Measurements from ENCODE around the gene FAM53A. TPM values are rescaled to one million over a fixed set of nuclear protein-coding genes. Genes with fewer than 3 reads are reported as not detected.

FAM53A gene, protein sequence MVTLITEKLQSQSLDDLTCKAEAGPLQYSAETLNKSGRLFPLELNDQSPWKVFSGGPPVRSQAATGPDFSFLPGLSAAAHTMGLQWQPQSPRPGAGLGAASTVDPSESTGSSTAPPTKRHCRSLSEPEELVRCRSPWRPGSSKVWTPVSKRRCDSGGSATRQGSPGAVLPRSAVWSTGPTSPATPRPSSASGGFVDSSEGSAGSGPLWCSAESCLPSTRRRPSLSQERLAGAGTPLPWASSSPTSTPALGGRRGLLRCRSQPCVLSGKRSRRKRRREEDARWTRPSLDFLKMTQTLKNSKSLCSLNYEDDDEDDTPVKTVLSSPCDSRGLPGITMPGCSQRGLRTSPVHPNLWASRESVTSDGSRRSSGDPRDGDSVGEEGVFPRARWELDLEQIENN
- total RNA-seq = 0.49 TPM
- long read RNA-seq, partial matches to known transcripts = 1 of 3 reads
- long read RNA-seq, other reads (novel, unspliced or antisense) = 1 of 3 reads

DNA sequence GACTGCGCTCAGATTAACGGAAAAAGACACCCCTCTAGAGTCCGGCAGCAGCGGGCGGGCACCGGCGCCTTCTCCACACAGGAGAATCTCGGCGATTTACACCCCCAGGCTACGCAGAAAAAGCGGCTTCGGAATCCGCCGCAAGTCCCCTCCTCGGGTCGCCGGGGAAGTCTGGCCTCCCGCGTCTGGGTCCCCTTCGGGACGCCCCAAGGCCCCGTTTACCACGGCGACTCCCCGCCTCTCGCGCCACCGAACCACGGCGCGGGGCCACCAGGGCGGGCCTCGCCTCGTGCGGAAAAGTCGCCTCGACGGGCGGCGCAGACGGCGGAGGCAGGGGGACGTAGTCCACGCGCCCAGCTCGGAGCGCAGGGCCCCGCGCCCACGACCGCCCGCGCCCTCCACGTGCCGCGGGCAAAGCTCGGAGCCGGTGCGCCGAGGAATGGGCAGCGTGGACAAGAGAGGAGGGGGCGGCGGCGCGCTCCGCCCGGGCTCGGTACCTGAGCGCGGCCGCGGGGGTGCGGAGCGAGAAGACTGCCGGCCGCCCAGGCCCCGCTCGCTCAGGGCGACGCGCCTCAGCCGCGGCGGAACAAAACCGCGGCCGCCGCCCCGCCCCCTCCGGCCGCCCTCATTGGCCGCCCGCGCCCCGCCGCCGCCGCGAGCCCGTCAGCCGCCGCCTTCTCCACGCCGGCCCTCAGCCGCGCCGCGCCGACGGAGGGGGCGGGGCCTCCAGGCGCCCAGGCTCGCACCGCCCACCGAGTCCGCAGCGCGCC lies at the start of gene FAM53A:
FAM53A (minus strand) TSS at position 578 of the 770 bp plus-strand sequence. CDS start 15,572 bp downstream, outside the sequence.
- intact Hi-C loops (cut with DNase I) = no loop called here
- DNase-seq (ENCODE audit: missing footprints) (peak; percentile 97), ATAC-seq (peak; percentile 98)

DNA sequence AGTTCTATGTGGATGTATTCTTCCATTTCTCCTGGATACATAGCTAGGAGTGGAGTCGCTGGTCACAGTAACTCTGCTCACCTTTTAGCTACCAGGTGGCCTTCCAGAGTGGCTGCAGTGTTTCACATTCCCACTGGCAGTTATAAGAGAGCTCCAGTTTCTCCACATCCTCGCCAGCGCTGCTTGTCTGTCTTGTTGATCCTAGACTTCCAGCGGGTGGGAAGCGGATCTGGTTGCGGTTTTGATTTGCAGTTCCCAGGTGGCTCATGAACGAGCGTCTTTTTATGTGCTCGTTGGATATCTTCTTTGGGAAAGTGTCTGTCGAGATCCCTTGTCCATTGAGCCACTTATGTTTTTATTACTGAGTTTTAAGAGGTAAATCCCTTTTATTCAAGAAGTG lies 48.8 kb upstream of the FAM53A start:
- ATAC-seq = no peak
- peak; percentile 31 for DNase-seq (ENCODE audit: missing footprints)
- intact Hi-C loops (cut with DNase I) = no loop called here

DNA sequence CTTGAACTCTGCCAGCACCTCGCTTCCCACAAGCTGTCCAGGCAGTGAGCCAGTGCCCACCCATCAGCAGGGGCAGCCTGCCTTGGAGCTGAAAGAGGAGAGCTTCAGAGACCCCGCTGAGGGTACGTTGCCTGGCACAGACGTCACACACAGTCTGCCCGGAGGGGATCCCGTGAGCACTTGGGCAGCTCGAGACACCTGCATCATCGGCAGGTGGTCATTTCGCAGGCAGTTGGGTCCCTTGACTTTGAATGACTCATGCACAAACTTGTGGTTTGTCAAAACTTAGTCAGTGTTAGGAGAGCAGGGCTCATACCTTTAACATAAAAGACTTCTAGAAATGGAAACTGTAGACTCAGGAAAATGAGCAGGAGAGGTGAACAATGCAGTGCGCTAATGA lies 47.1 kb upstream of the FAM53A start:
- intact Hi-C loops (cut with DNase I) = no loop called here
- DNase-seq (ENCODE audit: missing footprints) (peak; percentile 33), ATAC-seq (no peak)

DNA sequence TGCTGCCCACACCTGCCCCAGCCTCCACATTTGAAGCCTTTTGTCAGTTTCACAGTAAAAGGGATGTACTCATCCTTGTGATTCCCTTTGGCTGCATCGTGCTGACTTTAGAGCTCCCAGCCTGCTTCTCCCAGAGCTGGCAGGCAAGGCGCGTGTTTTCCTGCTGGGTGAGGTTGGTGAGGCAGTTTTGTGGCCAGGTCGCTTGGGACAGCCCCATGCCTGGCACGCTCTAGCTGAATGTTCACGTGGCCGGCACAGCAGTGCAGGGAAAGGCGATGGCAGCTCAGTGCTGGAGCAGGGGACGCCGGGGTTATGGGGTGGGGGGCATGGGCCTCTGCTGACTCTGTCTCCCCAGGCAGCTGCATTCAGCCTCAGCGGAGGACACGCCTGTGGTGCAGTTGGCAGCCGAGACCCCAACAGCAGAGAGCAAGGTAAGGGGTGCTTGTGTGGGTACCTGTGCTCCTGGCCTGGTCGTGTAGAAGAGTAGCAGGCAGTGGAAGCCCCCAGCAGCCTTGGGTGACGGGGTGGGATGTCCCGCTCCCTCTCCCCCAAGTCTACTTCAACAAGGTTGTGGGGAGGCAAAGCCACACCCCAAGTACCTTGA lies 46.5 kb upstream of the FAM53A start:
- ATAC-seq (no peak), DNase-seq (ENCODE audit: missing footprints) (peak; percentile 14)
- intact Hi-C loops (cut with DNase I) = no loop called here

DNA sequence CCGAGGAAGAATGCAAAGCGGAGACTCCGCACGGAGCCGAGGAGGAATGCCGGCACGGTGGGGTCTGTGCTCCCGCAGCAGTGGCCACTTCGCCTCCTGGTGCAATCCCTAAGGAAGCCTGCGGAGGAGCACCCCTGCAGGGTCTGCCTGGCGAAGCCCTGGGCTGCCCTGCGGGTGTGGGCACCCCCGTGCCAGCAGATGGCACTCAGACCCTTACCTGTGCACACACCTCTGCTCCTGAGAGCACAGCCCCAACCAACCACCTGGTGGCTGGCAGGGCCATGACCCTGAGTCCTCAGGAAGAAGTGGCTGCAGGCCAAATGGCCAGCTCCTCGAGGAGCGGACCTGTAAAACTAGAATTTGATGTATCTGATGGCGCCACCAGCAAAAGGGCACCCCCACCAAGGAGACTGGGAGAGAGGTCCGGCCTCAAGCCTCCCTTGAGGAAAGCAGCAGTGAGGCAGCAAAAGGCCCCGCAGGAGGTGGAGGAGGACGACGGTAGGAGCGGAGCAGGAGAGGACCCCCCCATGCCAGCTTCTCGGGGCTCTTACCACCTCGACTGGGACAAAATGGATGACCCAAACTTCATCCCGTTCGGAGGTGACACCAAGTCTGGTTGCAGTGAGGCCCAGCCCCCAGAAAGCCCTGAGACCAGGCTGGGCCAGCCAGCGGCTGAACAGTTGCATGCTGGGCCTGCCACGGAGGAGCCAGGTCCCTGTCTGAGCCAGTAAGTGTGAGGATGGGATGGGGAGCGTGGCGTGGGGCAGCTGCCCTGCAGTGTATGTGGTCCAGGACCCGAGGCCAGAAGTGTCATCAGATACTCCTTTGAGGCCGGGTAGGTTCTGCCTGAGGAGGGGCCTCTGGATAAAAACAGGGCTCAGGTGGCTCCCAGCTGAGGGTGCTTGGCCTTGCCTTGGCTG lies 44.2 kb upstream of the FAM53A start:
- DNase-seq (ENCODE audit: missing footprints) = no peak
- intact Hi-C loops (cut with DNase I) = no loop called here
- ATAC-seq = no peak

DNA sequence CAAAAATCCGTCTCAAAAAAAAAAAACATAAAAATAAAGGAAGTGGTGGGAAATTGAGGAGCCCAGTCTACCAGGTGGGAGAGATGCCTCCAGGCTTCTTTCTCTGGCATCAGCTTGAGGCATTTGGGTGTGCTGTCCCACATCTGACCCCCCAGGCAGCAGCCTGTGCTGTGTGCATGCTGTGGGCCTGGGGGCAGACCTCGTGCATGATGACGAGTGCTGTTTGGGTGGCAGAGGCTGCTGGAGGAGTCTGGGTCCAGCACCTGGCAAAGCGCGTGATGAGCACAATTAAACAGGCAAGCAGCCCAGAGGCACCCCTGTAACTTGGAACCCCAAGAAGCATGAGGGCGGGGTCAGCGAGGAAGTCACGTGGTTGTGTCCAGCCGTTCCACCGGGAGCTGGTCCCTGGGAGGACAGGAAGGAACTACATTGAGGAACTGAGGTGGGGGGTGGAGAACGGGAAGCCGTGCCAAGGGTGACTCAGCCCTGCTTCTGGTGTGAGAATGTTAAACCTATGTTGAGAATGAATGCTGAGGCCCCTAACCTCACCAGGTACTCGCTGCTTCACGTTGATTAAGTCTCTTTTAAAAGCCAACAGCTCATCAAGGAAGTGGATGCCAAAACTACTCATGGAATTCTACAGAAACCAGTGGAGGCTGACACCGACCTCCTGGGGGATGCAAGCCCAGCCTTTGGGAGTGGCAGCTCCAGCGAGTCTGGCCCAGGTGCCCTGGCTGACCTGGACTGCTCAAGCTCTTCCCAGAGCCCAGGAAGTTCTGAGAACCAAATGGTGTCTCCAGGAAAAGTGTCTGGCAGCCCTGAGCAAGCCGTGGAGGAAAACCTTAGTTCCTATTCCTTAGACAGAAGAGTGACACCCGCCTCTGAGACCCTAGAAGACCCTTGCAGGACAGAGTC lies 43.3 kb upstream of the FAM53A start:
- intact Hi-C loops (cut with DNase I) = loop anchor here (2.0 kb wide), 1 partner anchor 33 kb away; no protein-coding TSS in a partner anchor
- DNase-seq (ENCODE audit: missing footprints) = peak; percentile 90
- ATAC-seq = peak; percentile 50

DNA sequence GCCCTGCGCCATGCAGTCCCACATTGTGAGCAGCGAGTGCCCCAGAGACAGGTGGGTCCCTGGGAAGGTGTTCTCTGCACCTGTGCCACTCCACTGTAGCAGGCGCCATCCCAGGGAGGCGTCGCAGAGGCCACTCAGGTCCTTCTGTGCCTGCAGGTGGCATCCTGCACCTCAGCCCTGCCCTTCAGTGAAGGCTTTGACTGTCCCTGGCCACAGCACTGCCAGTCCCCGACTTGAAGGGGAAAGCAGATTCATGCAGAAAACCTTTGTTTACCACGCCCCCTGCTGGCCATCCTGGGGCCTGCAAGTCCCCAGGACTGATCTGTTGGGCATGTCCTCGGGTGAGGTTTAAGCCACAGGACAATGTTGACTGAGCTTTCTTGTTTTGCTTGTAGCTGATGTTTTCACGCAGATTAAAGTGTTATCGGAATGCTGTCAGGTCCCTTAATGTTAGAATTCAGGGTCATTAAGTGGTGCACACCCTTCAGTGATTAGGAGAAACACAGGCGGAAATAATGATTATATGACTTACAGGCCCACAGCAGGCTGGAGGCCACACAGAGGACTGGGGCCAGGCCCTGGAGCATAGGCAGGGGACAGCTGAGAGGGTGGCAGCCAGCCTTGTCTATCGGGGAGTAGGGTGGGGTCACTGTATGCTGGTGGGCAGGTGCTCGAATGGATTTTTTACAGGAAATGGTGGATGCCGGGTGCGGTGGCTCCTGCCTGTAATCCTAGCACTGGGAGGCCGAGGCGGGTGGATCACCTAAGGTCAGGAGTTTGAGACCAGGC lies 42.2 kb upstream of the FAM53A start:
- DNase-seq (ENCODE audit: missing footprints) (peak; percentile 92), ATAC-seq (peak; percentile 47)
- intact Hi-C loops (cut with DNase I) = loop anchor here (2.0 kb wide), 1 partner anchor 32 kb away; no protein-coding TSS in a partner anchor

DNA sequence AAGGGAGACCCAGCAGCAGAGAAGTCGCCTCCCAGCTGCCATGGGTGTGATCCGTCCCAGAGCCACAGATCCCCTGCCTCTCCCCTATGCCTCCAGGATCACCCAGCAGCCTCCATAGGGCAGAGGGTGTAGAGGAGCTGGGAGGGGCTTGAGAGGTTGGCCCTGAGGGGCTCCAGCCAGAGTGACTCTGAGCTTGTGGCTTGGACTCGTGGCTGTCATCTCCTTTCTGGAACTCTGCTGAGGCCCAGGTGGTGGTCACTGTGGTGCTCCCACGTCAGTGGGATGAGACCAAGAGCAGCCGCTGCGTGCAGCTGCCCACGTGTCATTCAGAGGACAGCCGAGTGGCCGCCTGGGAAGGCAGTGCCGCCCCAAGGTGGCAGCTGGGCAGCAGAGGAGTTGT lies 41.4 kb upstream of the FAM53A start:
- no peak for DNase-seq (ENCODE audit: missing footprints)
- intact Hi-C loops (cut with DNase I) = no loop called here
- no peak for ATAC-seq

DNA sequence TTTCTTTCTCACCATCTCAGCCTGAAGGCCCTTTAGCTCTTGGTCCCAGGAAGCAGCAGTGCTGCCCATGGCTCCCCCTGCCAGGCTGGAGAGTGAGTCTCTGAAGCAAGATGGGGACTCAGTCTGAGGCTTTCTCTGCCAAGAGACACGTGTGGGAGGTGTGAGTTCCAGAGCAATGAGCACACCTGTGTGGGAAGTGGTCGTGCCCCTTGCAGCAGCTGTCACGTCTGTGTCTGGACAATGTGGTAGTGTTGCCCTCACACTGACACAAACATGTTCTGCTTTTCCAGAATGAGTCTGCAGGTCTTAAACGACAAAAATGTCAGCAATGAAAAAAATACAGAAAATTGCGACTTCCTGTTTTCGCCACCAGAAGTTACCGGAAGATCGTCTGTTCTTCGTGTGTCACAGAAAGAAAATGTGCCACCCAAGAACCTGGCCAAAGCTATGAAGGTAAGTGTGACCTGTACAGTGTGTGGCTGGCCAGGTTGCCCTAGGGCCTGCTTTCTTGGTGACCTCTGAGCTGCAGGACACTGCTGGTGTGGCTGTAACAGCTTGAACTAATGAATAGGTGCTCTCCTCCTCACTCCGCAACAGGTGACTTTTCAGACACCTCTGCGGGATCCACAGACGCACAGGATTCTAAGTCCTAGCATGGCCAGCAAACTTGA lies 39.2 kb upstream of the FAM53A start:
- intact Hi-C loops (cut with DNase I) = no loop called here
- DNase-seq (ENCODE audit: missing footprints) (peak; percentile 67), ATAC-seq (no peak)

DNA sequence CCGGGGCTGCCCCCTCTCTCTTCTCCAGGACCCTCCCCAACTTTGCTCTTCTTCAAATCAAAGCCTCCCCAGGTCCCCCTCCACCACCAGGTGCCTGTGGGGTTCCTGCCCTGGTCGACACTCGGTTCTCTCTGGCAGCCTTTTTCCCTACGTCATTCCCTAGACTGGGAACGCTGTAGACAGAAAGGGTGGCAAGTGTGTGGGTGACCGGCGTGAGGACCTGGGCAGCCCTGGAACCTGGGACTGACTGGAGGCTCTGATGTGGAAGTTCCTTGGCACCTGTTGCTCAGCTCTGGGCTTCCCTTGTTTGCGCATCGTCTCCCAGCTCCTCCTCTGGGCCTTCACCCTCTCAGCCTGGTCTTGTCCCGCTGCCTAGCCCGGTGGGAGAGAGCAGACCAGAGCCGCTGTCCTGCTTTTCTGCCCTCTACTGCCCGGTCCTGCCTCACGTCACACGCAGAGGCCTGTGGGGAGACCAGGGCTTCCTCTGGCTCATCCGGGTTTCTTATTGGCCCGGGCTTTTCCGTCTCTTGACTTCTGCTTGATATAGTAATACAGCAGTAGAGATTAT lies 38.5 kb upstream of the FAM53A start:
- DNase-seq (ENCODE audit: missing footprints) (no peak), ATAC-seq (no peak)
- intact Hi-C loops (cut with DNase I) = no loop called here

DNA sequence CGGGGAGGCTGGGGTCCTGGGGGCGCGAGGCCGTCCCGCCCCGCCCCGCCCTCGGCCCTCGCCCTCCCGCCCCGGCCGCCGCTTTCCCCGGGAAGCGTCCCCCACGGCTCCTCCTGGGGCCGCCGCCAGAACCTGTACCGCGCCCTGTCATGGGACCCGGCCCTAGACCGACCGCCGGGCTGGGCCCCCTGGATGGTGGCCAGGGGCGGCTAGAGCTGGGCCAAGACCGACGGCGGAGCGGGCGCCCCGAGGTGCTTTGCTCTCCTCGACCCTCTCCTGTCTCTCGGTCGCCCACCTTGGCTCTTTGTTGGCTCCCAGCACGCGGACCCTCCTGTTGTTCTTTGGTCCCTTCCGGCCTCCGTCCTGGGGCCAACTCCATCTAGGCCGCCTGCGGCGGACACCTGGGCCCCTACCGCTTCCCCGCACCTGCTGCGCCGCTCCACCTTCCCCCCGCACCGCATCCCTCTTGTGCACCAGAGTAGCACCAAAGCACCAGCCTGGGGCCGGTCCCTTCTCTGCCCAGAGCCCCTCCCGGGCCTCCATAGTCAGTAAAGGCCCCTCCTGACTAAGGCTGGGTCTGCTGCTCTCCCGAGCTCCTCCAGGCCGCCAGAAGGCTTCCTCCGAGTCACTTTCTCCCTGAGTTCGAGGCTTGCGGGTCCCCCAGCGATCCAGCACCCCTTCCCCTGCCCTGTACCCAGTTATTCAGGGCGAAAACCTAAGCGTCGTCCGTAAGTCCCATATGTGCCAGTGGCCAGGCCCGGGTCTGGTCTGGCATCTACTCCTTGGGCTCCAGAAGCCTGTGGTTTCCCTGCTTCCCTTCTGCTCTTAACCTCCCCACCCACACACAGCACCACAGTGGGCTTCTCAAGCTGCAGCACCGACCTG lies 37.8 kb upstream of the FAM53A start:
- DNase-seq (ENCODE audit: missing footprints) (no peak), ATAC-seq (no peak)
- intact Hi-C loops (cut with DNase I) = no loop called here

DNA sequence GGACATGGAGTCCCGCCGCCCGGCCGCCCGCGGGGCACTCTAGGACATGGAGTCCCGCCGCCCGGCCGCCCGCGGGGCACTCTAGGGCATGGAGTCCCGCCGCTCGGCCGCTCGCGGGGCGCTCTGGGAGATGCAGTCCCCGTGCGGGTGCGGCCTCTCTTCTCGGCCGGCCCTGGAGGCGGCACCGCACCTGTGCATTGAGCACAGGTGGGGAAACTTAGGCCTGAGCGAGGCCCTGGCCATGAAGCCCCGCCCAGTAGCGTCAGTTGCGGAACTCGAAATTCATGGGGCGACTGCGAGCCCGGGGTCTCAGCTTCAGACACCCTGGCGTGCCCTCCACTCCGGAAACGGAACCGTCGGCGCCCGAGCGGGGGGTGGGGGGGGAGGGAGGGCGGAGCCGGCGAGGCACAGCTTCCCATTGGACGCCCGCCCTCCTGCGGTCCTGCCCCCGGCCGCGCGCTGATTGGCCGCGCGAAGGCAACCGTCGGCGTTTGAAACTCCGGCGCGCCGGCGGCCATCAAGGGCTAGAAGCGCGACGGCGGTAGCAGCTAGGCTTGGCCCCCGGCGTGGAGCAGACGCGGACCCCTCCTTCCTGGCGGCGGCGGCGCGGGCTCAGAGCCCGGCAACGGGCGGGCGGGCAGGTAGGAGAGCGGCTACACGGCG lies 37.0 kb upstream of the FAM53A start, which contains the start of the genes TACC3 and TMEM129:
TACC3 (plus strand) TSS at position 519 of the 663 bp plus-strand sequence. CDS start 1,901 bp downstream, outside the sequence.
TMEM129 (minus strand) TSS at position 321 of the 663 bp plus-strand sequence. CDS start 486 bp downstream, outside the sequence.
- intact Hi-C loops (cut with DNase I) = no loop called here
- DNase-seq (ENCODE audit: missing footprints) (peak; percentile 96), ATAC-seq (peak; percentile 89)

DNA sequence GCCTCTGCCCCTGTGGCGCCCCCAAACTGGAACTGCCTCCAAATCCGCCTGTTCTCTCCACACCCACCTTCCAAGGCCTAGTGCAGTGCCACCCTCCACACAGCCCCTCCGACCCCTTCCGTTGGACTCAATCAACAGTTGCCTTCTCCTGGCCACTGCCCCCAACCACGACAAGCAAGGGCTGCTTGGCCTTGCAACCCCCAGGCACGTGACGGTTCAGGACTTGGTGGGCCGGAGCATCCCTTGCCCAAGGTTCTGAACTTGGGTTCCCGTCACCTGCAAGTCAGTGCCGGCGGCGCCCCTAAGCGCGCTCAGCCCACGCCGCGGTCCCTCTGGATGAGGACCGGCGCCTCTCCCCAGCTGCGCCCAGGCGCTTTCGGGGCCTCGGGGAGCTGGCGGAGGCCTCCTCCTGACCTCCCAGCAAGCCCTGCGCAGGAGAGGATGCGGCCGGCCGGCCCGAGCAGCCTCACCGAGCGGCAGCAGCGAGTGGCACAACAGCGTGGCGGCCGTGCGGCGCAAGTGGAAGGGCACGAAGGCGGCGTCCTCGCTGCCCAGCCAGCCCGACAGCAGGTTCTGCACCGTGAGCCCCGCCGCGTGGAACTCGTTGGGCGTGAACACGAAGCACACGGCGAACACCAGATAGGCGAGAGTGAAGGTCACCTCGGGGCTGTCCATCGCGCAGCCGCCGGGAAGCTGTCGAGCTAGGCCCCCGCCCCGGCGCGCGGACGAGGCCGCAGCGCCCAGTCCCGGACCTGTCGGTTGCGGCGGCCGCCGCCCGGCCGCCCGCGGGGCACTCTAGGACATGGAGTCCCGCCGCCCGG lies 36.3 kb upstream of the FAM53A start:
- intact Hi-C loops (cut with DNase I) = no loop called here
- DNase-seq (ENCODE audit: missing footprints) (peak; percentile 84), ATAC-seq (peak; percentile 39)
